Liver (tissue), 9 donors: ENCODE measurements around the gene MOV10L1. TPM values are rescaled to one million over a fixed set of nuclear protein-coding genes. Genes with fewer than 3 reads are reported as not detected.

Source experiments
- DNase-seq: peaks from one replicate; pipeline ENCODE4 v3.0.0-alpha.2; 2017; ENCODE audit warnings: low spot score
- H3K27ac ChIP-seq, 2 donors: one replicate each; pipeline ENCODE4 v1.7.0; 2013; ENCODE audit warnings: inconsistent platforms in 2 of 2, low read length in 2 of 2, control low read depth in 1 of 2, low read depth in 1 of 2, mild to moderate bottlenecking in 1 of 2
- H3K27me3 ChIP-seq, 4 donors: one replicate each; pipeline versions ENCODE4 v1.6.1 to v1.7.0; 2013; ENCODE audit warnings: low read length in 3 of 4, inconsistent platforms in 1 of 4, mild to moderate bottlenecking in 1 of 4, moderate library complexity in 1 of 4; ENCODE audit not compliant: control insufficient read depth in 4 of 4, insufficient read depth in 4 of 4
- H3K36me3 ChIP-seq, 4 donors: one replicate each; pipeline versions ENCODE4 v1.6.1 to v1.7.0; 2013; ENCODE audit warnings: low read length in 3 of 4, mild to moderate bottlenecking in 3 of 4, low read depth in 1 of 4, moderate library complexity in 1 of 4; ENCODE audit not compliant: control insufficient read depth in 4 of 4, insufficient read depth in 3 of 4
- H3K4me1 ChIP-seq, 4 donors: one replicate each; pipeline versions ENCODE4 v1.6.1 to v1.7.0; 2013; ENCODE audit warnings: low read length in 3 of 4, mild to moderate bottlenecking in 3 of 4, moderate library complexity in 1 of 4; ENCODE audit not compliant: control insufficient read depth in 4 of 4, insufficient read depth in 4 of 4
- H3K4me3 ChIP-seq, 3 donors: one replicate each; pipeline versions ENCODE4 v1.6.1 to v1.7.0; 2013; ENCODE audit warnings: low read length in 3 of 3, control low read depth in 1 of 3, low read depth in 1 of 3, mild to moderate bottlenecking in 1 of 3
- H3K9ac ChIP-seq, 2 donors: one replicate each; pipeline ENCODE4 v1.7.0; 2013; ENCODE audit warnings: low read length in 2 of 2, mild to moderate bottlenecking in 2 of 2, moderate library complexity in 2 of 2, control low read depth in 1 of 2, low read depth in 1 of 2
- H3K9me3 ChIP-seq, 4 donors: one replicate each; pipeline versions ENCODE4 v1.6.1 to v1.7.0; 2013; ENCODE audit warnings: low read length in 3 of 4; ENCODE audit not compliant: control insufficient read depth in 4 of 4
- ATF3 ChIP-seq: IDR thresholded peaks from 2 replicates; pipeline ENCODE4 v1.6.1; 2016; ENCODE audit warnings: antibody characterized with exemption
- CTCF ChIP-seq: fragments of 150-350 bp; IDR thresholded peaks from 2 replicates; pipeline ENCODE4 v1.5.1; 2017; ENCODE audit warnings: improper control_type of control experiment, low read depth, low read length; ENCODE audit not compliant: missing input control
- EGR1 ChIP-seq, 2 donors: IDR thresholded peaks; 2 replicates each; pipeline ENCODE4 v1.6.1; 2016 to 2018; ENCODE audit warnings: antibody characterized with exemption in 2 of 2, low read depth in 2 of 2
- FOXA1 ChIP-seq: IDR thresholded peaks from 2 replicates; pipeline ENCODE4 v1.6.1; 2016; ENCODE audit warnings: antibody characterized with exemption
- FOXA2 ChIP-seq: IDR thresholded peaks from 2 replicates; pipeline ENCODE4 v1.6.1; 2016; ENCODE audit warnings: antibody characterized with exemption
- GABPA ChIP-seq, 2 donors: IDR thresholded peaks in 1 of 2; conservative IDR thresholded peaks in 1 of 2; 2 replicates each; pipeline ENCODE4 v1.6.1; 2016; ENCODE audit warnings: antibody characterized with exemption in 2 of 2, mild to moderate bottlenecking in 1 of 2, moderate library complexity in 1 of 2
- HNF4A ChIP-seq, 2 donors: conservative IDR thresholded peaks; 2 replicates each; pipeline ENCODE4 v1.6.1; 2016; ENCODE audit warnings: antibody characterized with exemption in 2 of 2, mild to moderate bottlenecking in 2 of 2
- HNF4G ChIP-seq: IDR thresholded peaks from 2 replicates; pipeline ENCODE4 v1.6.1; 2016; ENCODE audit warnings: antibody characterized with exemption
- JUND ChIP-seq, 2 donors: IDR thresholded peaks; 2 replicates each; pipeline ENCODE4 v1.6.1; 2016; ENCODE audit warnings: antibody characterized with exemption in 2 of 2
- MAX ChIP-seq: IDR thresholded peaks from 2 replicates; pipeline ENCODE4 v1.6.1; 2016; ENCODE audit warnings: antibody characterized with exemption
- NR2F2 ChIP-seq: IDR thresholded peaks from 2 replicates; pipeline ENCODE4 v1.6.1; 2016; ENCODE audit warnings: antibody characterized with exemption
- RAD21 ChIP-seq, 2 donors: IDR thresholded peaks; 2 replicates each; pipeline ENCODE4 v1.6.1; 2016; ENCODE audit warnings: antibody characterized with exemption in 2 of 2, mild to moderate bottlenecking in 2 of 2
- REST ChIP-seq: IDR thresholded peaks from 2 replicates; pipeline ENCODE4 v1.6.1; 2016; ENCODE audit warnings: antibody characterized with exemption, mild to moderate bottlenecking
- RXRA ChIP-seq, 2 donors: IDR thresholded peaks; 2 replicates each; pipeline ENCODE4 v1.6.1; 2017 to 2018; ENCODE audit warnings: antibody characterized with exemption in 2 of 2, mild to moderate bottlenecking in 1 of 2
- SP1 ChIP-seq: IDR thresholded peaks from 2 replicates; pipeline ENCODE4 v1.6.1; 2018; ENCODE audit warnings: antibody characterized with exemption, mild to moderate bottlenecking
- TAF1 ChIP-seq: conservative IDR thresholded peaks from 2 replicates; pipeline ENCODE4 v1.6.1; 2016; ENCODE audit warnings: antibody characterized with exemption, mild to moderate bottlenecking
- YY1 ChIP-seq: IDR thresholded peaks from 2 replicates; pipeline ENCODE4 v1.6.1; 2016; ENCODE audit warnings: antibody characterized with exemption, mild to moderate bottlenecking
- ZBTB33 ChIP-seq: IDR thresholded peaks from 2 replicates; pipeline ENCODE4 v1.6.1; 2016; ENCODE audit warnings: antibody characterized with exemption
- WGBS: extraction: QIAGEN DNeasy Blood & Tissue Kit; methylation state at CpG from one replicate; pipeline ENCODE4 v1.1.7; 2013; 5-methylcytosine and 5-hydroxymethylcytosine counted together
- polyA plus RNA-seq, 2 donors: library from polyadenylated mRNA; stranded (reverse) in 1 of 2; unstranded in 1 of 2; fragments of 200-250 nt in 1 of 2; fragments of >200 nt in 1 of 2; fragmentation: Nextera tagmentation in 1 of 2; extraction: Ambion mirVana in 1 of 2; gene quantifications; one replicate each; pipeline versions ENCODE4 v1.2.1 to v1.2.3, GENCODE V29; 2013 to 2015
- total RNA-seq, 2 donors: library from RNA; depleted of rRNA; stranded (reverse); fragments of >200 nt; gene quantifications; one replicate each; pipeline ENCODE4 v1.2.3, GENCODE V29; 2014
- donor health status: healthy.
- donor health status: healthy.
- donor health status: healthy.
- donor health status: healthy.
- donor health status: healthy.

Gene MOV10L1
- total and polyA plus RNA-seq, 4 donors, result 0.07 to 0.47 (median 0.17) TPM

GRCh38 chr22:50046019-50046415 is 43.8 kb upstream of the MOV10L1 start:
- Histone ChIP-seq H3K9me3 (no peaks in the 10 kb centered on the region), H3K4me1 (no peaks in the 10 kb centered on the region), H3K9ac (no peak overlapping the region), H3K36me3 (no peaks in the 10 kb centered on the region), H3K27ac (no peak overlapping the region), H3K4me3 (no peak overlapping the region), H3K27me3 (no peaks in the 10 kb centered on the region)
- TF ChIP-seq ATF3 (no peak), RAD21 (IDR thresholded peaks at IDR 0.05) (no peak), YY1 (no peak), NR2F2 (no peak), HNF4A (conservative IDR thresholded peaks at IDR 0.05) (no peak), FOXA1 (no peak), CTCF (no peak), FOXA2 (no peak), HNF4G (no peak), MAX (no peak), SP1 (no peak), REST (no peak), ZBTB33 (no peak), JUND (IDR thresholded peaks at IDR 0.05) (no peak), RXRA (IDR thresholded peaks at IDR 0.05) (no peak), GABPA (IDR thresholded peaks at IDR 0.05 in 1 of 2, conservative IDR thresholded peaks at IDR 0.05 in 1 of 2) (no peak), TAF1 (no peak), EGR1 (IDR thresholded peaks at IDR 0.05; ENCODE audit: low read depth in 2 of 2) (no peak)
- 79% methylated on average over 19 of the region's 19 CpGs for WGBS
- no peak for DNase-seq
